NCI-H1092 treated with DMSO at 0.1 percent for 48 hours (cell line): ENCODE results near the gene UNC5B.

Experiments used
- DNase-seq: peaks from one replicate; lab custom pipeline; 2025; lab: John Stamatoyannopoulos, UW

Gene UNC5B

GRCh38 chr10:71239946-71240795 lies 27.8 kb downstream of the UNC5B start:
- DNase-seq, result no peak

GRCh38 chr10:71241114-71241829 lies 28.9 kb downstream of the UNC5B start:
- DNase-seq, result no peak

GRCh38 chr10:71241830-71242621 lies 29.7 kb downstream of the UNC5B start:
- peak; percentile 14 for DNase-seq

- DNase-seq, result no peak
Observed at GRCh38 chr10:71242622-71243009, 30.2 kb downstream of the UNC5B start.

- DNase-seq, result no peak
Observed at GRCh38 chr10:71243756-71244395, 31.5 kb downstream of the UNC5B start.

- DNase-seq, result peak; percentile 6
Observed at GRCh38 chr10:71244431-71245419, 32.4 kb downstream of the UNC5B start.

GRCh38 chr10:71245420-71246325 lies 33.3 kb downstream of the UNC5B start:
- DNase-seq, result no peak

GRCh38 chr10:71246591-71247413 lies 34.4 kb downstream of the UNC5B start:
- DNase-seq, result no peak

- DNase-seq, result no peak
Observed at GRCh38 chr10:71247414-71247705, 35.0 kb downstream of the UNC5B start.

- DNase-seq, result no peak
Observed at GRCh38 chr10:71247804-71248203, 35.4 kb downstream of the UNC5B start.

GRCh38 chr10:71248210-71248609 lies 35.8 kb downstream of the UNC5B start:
- DNase-seq, result no peak

- no peak for DNase-seq
Observed at GRCh38 chr10:71249996-71250395, 37.6 kb downstream of the UNC5B start.

GRCh38 chr10:71250405-71250804 lies 38.0 kb downstream of the UNC5B start:
- DNase-seq, result no peak

GRCh38 chr10:71250842-71251241 lies 38.5 kb downstream of the UNC5B start:
- no peak for DNase-seq

- DNase-seq, result no peak
Observed at GRCh38 chr10:71251319-71251718, 38.9 kb downstream of the UNC5B start.

- no peak for DNase-seq
Observed at GRCh38 chr10:71252220-71252619, 39.9 kb downstream of the UNC5B start.

GRCh38 chr10:71253981-71254818 lies 41.8 kb downstream of the UNC5B start:
- no peak for DNase-seq
